COLO668 (cell line): ENCODE data around the gene RSPH10B2.
A peak's percentile ranks its signal among the peaks of the same experiment; 100 is the strongest.
"Not testable (repeated sequence)": the region's sequence is repeated elsewhere in the genome, so short reads cannot be mapped to it uniquely, and the experiment has no call there.

Experiments
- DNase-seq: peaks from one replicate; lab custom pipeline; 2025; ENCODE audit not compliant: unreplicated experiment; lab: John Stamatoyannopoulos, UW

Gene RSPH10B2

GRCh38 chr7:6753964-6754363 lies at the start of gene RSPH10B2:
Gene RSPH10B2, plus strand, starts transcription at chr7:6754103. Its CDS starts 3,575 bp downstream, at chr7:6757678.
- DNase-seq, result not testable (repeated sequence)

- peak; percentile 64 for DNase-seq
Observed at GRCh38 chr7:6705959-6706665, 47.8 kb upstream of the RSPH10B2 start.

GRCh38 chr7:6706666-6707407 lies 47.1 kb upstream of the RSPH10B2 start, which contains the start of gene ZNF12:
Gene ZNF12, minus strand, starts transcription at chr7:6706947. Its CDS starts 1,774 bp downstream, at chr7:6705173.
- peak; percentile 98 for DNase-seq

GRCh38 chr7:6708304-6708703 lies 45.6 kb upstream of the RSPH10B2 start:
- DNase-seq, result no peak

GRCh38 chr7:6709808-6710207 lies 44.1 kb upstream of the RSPH10B2 start:
- no peak for DNase-seq

- DNase-seq, result no peak
Observed at GRCh38 chr7:6714360-6714759, 39.5 kb upstream of the RSPH10B2 start.

GRCh38 chr7:6715898-6716297 lies 38.0 kb upstream of the RSPH10B2 start:
- DNase-seq, result not testable (repeated sequence)

- DNase-seq, result no peak
Observed at GRCh38 chr7:6718124-6718523, 35.8 kb upstream of the RSPH10B2 start.

GRCh38 chr7:6724351-6724750 lies 29.6 kb upstream of the RSPH10B2 start:
- not testable (repeated sequence) for DNase-seq

- DNase-seq, result no peak
Observed at GRCh38 chr7:6725003-6725402, 28.9 kb upstream of the RSPH10B2 start.

GRCh38 chr7:6726341-6726740 lies 27.6 kb upstream of the RSPH10B2 start:
- DNase-seq, result not testable (repeated sequence)

- DNase-seq, result no peak
Observed at GRCh38 chr7:6727663-6728062, 26.2 kb upstream of the RSPH10B2 start.

- DNase-seq, result not testable (repeated sequence)
Observed at GRCh38 chr7:6728893-6729491, 24.9 kb upstream of the RSPH10B2 start.

GRCh38 chr7:6729492-6730342 lies 24.2 kb upstream of the RSPH10B2 start:
- peak; percentile 96 for DNase-seq

- DNase-seq, result no peak
Observed at GRCh38 chr7:6730343-6730633, 23.6 kb upstream of the RSPH10B2 start.

- DNase-seq, result not testable (repeated sequence)
Observed at GRCh38 chr7:6738415-6738814, 15.5 kb upstream of the RSPH10B2 start.

GRCh38 chr7:6744410-6745100 lies 9.3 kb upstream of the RSPH10B2 start:
- DNase-seq, result not testable (repeated sequence)

GRCh38 chr7:6749335-6749734 lies 4.6 kb upstream of the RSPH10B2 start:
- not testable (repeated sequence) for DNase-seq

GRCh38 chr7:6750173-6750572 lies 3.7 kb upstream of the RSPH10B2 start:
- not testable (repeated sequence) for DNase-seq

GRCh38 chr7:6761186-6761585 lies 7.3 kb downstream of the RSPH10B2 start:
- not testable (repeated sequence) for DNase-seq
